Effector memory CD4-positive, alpha-beta T cell (primary cell): ENCODE measurements around the gene RASAL2.

Source experiments
- DNase-seq, 3 donors: peaks; one replicate each; pipeline ENCODE4 v3.0.0-alpha.2; 2020
- H3K27ac ChIP-seq: 2 replicates; pipeline ENCODE4 v1.7.0; 2013; ENCODE audit warnings: mild to moderate bottlenecking, low read length, moderate library complexity; ENCODE audit not compliant: insufficient read depth, poor library complexity, severe bottlenecking
- H3K27me3 ChIP-seq: replicated peaks from 2 replicates; pipeline ENCODE4 v1.7.0; 2013; ENCODE audit warnings: mild to moderate bottlenecking, low read length; ENCODE audit not compliant: insufficient read depth, control insufficient read depth, poor library complexity, severe bottlenecking
- H3K36me3 ChIP-seq: 2 replicates; pipeline ENCODE4 v1.7.0; 2013; ENCODE audit warnings: mild to moderate bottlenecking, low read length, moderate library complexity; ENCODE audit not compliant: control insufficient read depth, insufficient read depth
- H3K4me1 ChIP-seq: 2 replicates; pipeline ENCODE4 v1.7.0; 2013; ENCODE audit warnings: low read length, mild to moderate bottlenecking; ENCODE audit not compliant: control insufficient read depth, insufficient read depth, poor library complexity, severe bottlenecking
- H3K4me3 ChIP-seq: 2 replicates; pipeline ENCODE4 v1.7.0; 2013; ENCODE audit warnings: low read length, low read depth, mild to moderate bottlenecking; ENCODE audit not compliant: insufficient read depth, poor library complexity, severe bottlenecking
- H3K9me3 ChIP-seq: 2 replicates; pipeline ENCODE4 v1.7.0; 2013; ENCODE audit warnings: mild to moderate bottlenecking, low read length, moderate library complexity; ENCODE audit not compliant: control insufficient read depth

The RASAL2 gene

GRCh38 chr1:178513278-178513983 is 419.5 kb downstream of the RASAL2 start:
- Histone ChIP-seq H3K27ac (no peak overlapping the region), H3K4me1 (no peaks in the 10 kb centered on the region), H3K27me3 (no peaks in the 10 kb centered on the region), H3K9me3 (no peaks in the 10 kb centered on the region), H3K4me3 (no peak overlapping the region), H3K36me3 (no peaks in the 10 kb centered on the region)
- no peak for DNase-seq

- no peaks in the 10 kb centered on the region for H3K36me3 ChIP-seq
- no peak overlapping the region for H3K27ac ChIP-seq
- no peak overlapping the region for H3K4me3 ChIP-seq
- no peaks in the 10 kb centered on the region for H3K4me1 ChIP-seq
- no peaks in the 10 kb centered on the region for H3K27me3 ChIP-seq
- DNase-seq: no peak
- no peaks in the 10 kb centered on the region for H3K9me3 ChIP-seq
These were observed 422.2 kb downstream of the RASAL2 start for GRCh38 chr1:178516110-178516509.

- no peak overlapping the region for H3K4me3 ChIP-seq
- no peaks in the 10 kb centered on the region for H3K9me3 ChIP-seq
- no peaks in the 10 kb centered on the region for H3K27me3 ChIP-seq
- no peak for DNase-seq
- H3K36me3 ChIP-seq: no peaks in the 10 kb centered on the region
- no peaks in the 10 kb centered on the region for H3K4me1 ChIP-seq
- no peak overlapping the region for H3K27ac ChIP-seq
These were observed 425.0 kb downstream of the RASAL2 start for GRCh38 chr1:178518894-178519293.

- no peak overlapping the region for H3K4me3 ChIP-seq
- H3K27ac ChIP-seq: no peak overlapping the region
- no peaks in the 10 kb centered on the region for H3K9me3 ChIP-seq
- no peaks in the 10 kb centered on the region for H3K27me3 ChIP-seq
- no peaks in the 10 kb centered on the region for H3K36me3 ChIP-seq
- no peaks in the 10 kb centered on the region for H3K4me1 ChIP-seq
- no peak for DNase-seq
These were observed 426.9 kb downstream of the RASAL2 start for GRCh38 chr1:178520803-178521202.

GRCh38 chr1:178521241-178521640 is 427.3 kb downstream of the RASAL2 start:
- Histone ChIP-seq H3K36me3 (no peaks in the 10 kb centered on the region), H3K4me1 (no peaks in the 10 kb centered on the region), H3K27ac (no peak overlapping the region), H3K4me3 (no peak overlapping the region), H3K9me3 (no peaks in the 10 kb centered on the region), H3K27me3 (no peaks in the 10 kb centered on the region)
- DNase-seq: no peak

- no peaks in the 10 kb centered on the region for H3K27me3 ChIP-seq
These were observed 433.2 kb downstream of the RASAL2 start for GRCh38 chr1:178527117-178527516.

GRCh38 chr1:178528228-178528952 is 434.5 kb downstream of the RASAL2 start:
- H3K36me3 ChIP-seq: no peaks in the 10 kb centered on the region

More at GRCh38 chr1:178527117-178527516, 433.2 kb downstream of the RASAL2 start:
- no peak for DNase-seq
- no peaks in the 10 kb centered on the region for H3K36me3 ChIP-seq
- no peak overlapping the region for H3K27ac ChIP-seq
- H3K4me3 ChIP-seq: no peak overlapping the region
- no peaks in the 10 kb centered on the region for H3K4me1 ChIP-seq
- H3K9me3 ChIP-seq: no peaks in the 10 kb centered on the region

GRCh38 chr1:178528953-178529335 is 435.0 kb downstream of the RASAL2 start:
- H3K4me1 ChIP-seq: no peaks in the 10 kb centered on the region
- no peaks in the 10 kb centered on the region for H3K27me3 ChIP-seq
- H3K27ac ChIP-seq: no peak overlapping the region

More at GRCh38 chr1:178528228-178528952, 434.5 kb downstream of the RASAL2 start:
- Histone ChIP-seq H3K4me1 (no peaks in the 10 kb centered on the region), H3K27ac (no peak overlapping the region), H3K4me3 (no peak overlapping the region), H3K27me3 (no peaks in the 10 kb centered on the region), H3K9me3 (no peaks in the 10 kb centered on the region)
- no peak for DNase-seq

GRCh38 chr1:178529364-178530036 is 435.6 kb downstream of the RASAL2 start:
- Histone ChIP-seq H3K27me3 (no peaks in the 10 kb centered on the region), H3K9me3 (no peaks in the 10 kb centered on the region), H3K4me3 (no peak overlapping the region), H3K36me3 (no peaks in the 10 kb centered on the region), H3K27ac (no peak overlapping the region), H3K4me1 (no peaks in the 10 kb centered on the region)
- no peak for DNase-seq

More at GRCh38 chr1:178528953-178529335, 435.0 kb downstream of the RASAL2 start:
- Histone ChIP-seq H3K36me3 (no peaks in the 10 kb centered on the region), H3K9me3 (no peaks in the 10 kb centered on the region), H3K4me3 (no peak overlapping the region)
- DNase-seq: no peak

GRCh38 chr1:178530037-178530402 is 436.1 kb downstream of the RASAL2 start:
- Histone ChIP-seq H3K27me3 (no peaks in the 10 kb centered on the region), H3K36me3 (no peaks in the 10 kb centered on the region), H3K9me3 (no peaks in the 10 kb centered on the region), H3K27ac (no peak overlapping the region), H3K4me3 (no peak overlapping the region), H3K4me1 (no peaks in the 10 kb centered on the region)
- no peak for DNase-seq
